HUES6 (cell line): ENCODE data around the gene RNF212B.
"Not testable (repeated sequence)": the region's sequence is repeated elsewhere in the genome, so short reads cannot be mapped to it uniquely, and the experiment has no call there.

Experiments
- H3K27ac ChIP-seq: 2 replicates; pipeline ENCODE4 v1.7.0; 2013; ENCODE audit warnings: low read depth, mild to moderate bottlenecking, low read length, inconsistent platforms
- H3K27me3 ChIP-seq: 2 replicates; pipeline ENCODE4 v1.6.1; 2013; ENCODE audit warnings: low read length; ENCODE audit not compliant: control insufficient read depth, insufficient read depth
- H3K36me3 ChIP-seq: 2 replicates; pipeline ENCODE4 v1.6.1; 2013; ENCODE audit warnings: low read length; ENCODE audit not compliant: control insufficient read depth, insufficient read depth
- H3K4me1 ChIP-seq: 2 replicates; pipeline ENCODE4 v1.6.1; 2013; ENCODE audit warnings: low read length; ENCODE audit not compliant: control insufficient read depth, insufficient read depth
- H3K4me3 ChIP-seq: 2 replicates; pipeline ENCODE4 v1.5.1; 2013; ENCODE audit warnings: low read depth, low read length
- H3K9ac ChIP-seq: one replicate; pipeline ENCODE4 v1.6.1; 2013; ENCODE audit warnings: mild to moderate bottlenecking, low read length
- H3K9me3 ChIP-seq: 2 replicates; pipeline ENCODE4 v1.6.1; 2013; ENCODE audit warnings: low read depth, low read length; ENCODE audit not compliant: control insufficient read depth, insufficient read depth

The RNF212B gene

GRCh38 chr14:23237772-23238594 is at the start of gene RNF212B:
Gene RNF212B (plus strand): TSS chr14:23237936. CDS start chr14:23240346, 2,410 bp downstream.
- peak within 1 kb of the TSS; percentile 49 for H3K9ac ChIP-seq
- H3K36me3 ChIP-seq: no peaks in the 10 kb centered on the region
- H3K9me3 ChIP-seq: no peaks in the 10 kb centered on the region
- H3K27me3 ChIP-seq: no peaks in the 10 kb centered on the region
- H3K4me1 ChIP-seq: peaks cover 5% of the 10 kb centered on the region; the same call in 1 of the 2 replicates
- no peak within 1 kb of the TSS for H3K27ac ChIP-seq
- peak within 1 kb of the TSS; percentile 46 for H3K4me3 ChIP-seq

DNA sequence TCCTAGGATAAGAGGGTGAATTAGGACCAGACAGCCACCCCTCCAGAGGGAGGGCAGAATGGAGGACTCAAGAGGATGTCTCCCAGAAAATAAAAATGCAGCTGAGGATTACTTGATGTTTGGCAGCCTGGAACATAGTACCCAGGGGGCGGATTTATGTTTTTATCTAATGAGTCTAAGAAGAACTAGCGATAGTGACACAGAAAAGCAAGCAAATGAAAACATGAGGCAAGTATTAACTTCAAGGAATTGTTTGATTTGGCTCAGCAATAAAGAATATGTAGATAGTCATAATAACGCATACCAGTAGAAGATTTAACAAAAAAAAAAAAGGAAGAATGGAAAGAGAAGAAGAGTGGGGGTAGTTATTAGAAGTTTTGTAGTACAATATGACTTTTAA is 44.3 kb upstream of the RNF212B start:
- H3K36me3 ChIP-seq: no peaks in the 10 kb centered on the region
- peaks cover 16% of the 10 kb centered on the region for H3K4me1 ChIP-seq
- no peak overlapping the region for H3K4me3 ChIP-seq

DNA sequence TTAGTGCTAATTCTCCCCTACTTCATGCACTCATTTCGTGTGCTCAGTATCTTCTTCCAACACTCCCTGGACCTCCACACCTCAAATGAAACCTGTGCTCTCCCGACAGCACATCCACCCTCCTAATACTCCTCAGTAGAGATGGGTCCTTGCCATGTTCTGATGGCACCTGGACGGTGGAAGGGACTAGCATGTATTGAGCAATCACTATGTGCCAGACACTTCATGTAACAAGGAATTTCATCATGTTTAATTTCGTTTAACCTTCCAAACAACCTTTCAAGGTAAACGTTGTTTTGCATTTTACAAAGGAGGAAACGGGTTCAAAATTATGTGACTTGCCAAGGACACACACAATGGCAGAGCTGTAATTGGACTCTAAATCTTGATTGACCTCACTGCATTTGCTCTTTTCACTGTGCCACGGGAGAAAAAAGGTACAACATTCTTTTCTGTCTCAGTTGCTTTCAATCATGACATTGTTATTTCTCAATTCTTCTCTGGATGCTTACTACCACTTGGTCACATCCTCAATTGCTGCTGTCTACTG is 42.1 kb upstream of the RNF212B start:
- no peak overlapping the region for H3K27ac ChIP-seq
- H3K4me1 ChIP-seq: peaks cover 32% of the 10 kb centered on the region
- H3K36me3 ChIP-seq: no peaks in the 10 kb centered on the region
- no peak overlapping the region for H3K9ac ChIP-seq
- H3K9me3 ChIP-seq: no peaks in the 10 kb centered on the region
- H3K27me3 ChIP-seq: no peaks in the 10 kb centered on the region
- H3K4me3 ChIP-seq: no peak overlapping the region

More for the DNA sequence above, 44.3 kb upstream of the RNF212B start:
- H3K9ac ChIP-seq: no peak overlapping the region
- H3K27ac ChIP-seq: no peak overlapping the region
- H3K9me3 ChIP-seq: no peaks in the 10 kb centered on the region
- no peaks in the 10 kb centered on the region for H3K27me3 ChIP-seq

DNA sequence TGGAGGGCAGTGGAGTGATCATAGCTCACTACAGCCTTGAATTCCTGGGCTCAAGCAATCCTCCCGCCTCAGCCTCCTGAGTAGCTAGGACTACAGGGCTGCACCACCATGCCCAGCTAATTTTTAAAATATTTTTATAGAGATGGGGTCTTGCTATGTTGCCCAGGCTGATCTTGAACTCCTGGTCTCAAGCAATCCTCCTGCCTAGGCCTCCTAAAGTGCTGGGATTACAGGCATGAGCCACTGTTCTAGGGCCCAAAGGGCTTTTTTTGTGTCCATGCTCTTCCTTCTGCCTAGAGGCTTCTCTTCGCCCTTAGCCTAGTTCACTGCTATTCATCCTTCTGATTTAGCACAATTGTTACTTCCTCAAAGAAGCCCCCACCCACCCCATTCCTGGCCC is 41.2 kb upstream of the RNF212B start:
- not testable (repeated sequence) for H3K27ac ChIP-seq, H3K9ac ChIP-seq, H3K36me3 ChIP-seq, H3K9me3 ChIP-seq, H3K27me3 ChIP-seq, H3K4me3 ChIP-seq
- peaks cover 32% of the 10 kb centered on the region for H3K4me1 ChIP-seq

GRCh38 chr14:23199141-23199540 is 38.6 kb upstream of the RNF212B start:
- H3K36me3 ChIP-seq, H3K9me3 ChIP-seq, H3K4me3 ChIP-seq, H3K27me3 ChIP-seq: not testable (repeated sequence)
- peak overlapping the region; percentile 41 for H3K9ac ChIP-seq
- peaks cover 32% of the 10 kb centered on the region for H3K4me1 ChIP-seq
- peak overlapping the region; percentile 84; the same call in 1 of the 2 replicates for H3K27ac ChIP-seq

- no peaks in the 10 kb centered on the region for H3K9me3 ChIP-seq
- H3K36me3 ChIP-seq: no peaks in the 10 kb centered on the region
- H3K4me1 ChIP-seq: peaks cover 34% of the 10 kb centered on the region
- no peak overlapping the region for H3K9ac ChIP-seq
- no peak overlapping the region for H3K4me3 ChIP-seq
- no peaks in the 10 kb centered on the region for H3K27me3 ChIP-seq
- no peak overlapping the region for H3K27ac ChIP-seq
These were observed 35.7 kb upstream of the RNF212B start for GRCh38 chr14:23202001-23202400.

GRCh38 chr14:23206422-23207145 is 31.2 kb upstream of the RNF212B start:
- Histone ChIP-seq H3K4me3 (peak overlapping the region; percentile 27), H3K4me1 (peaks cover 23% of the 10 kb centered on the region), H3K27ac (peak overlapping the region; percentile 93), H3K9ac (peak overlapping the region; percentile 50), H3K27me3 (no peaks in the 10 kb centered on the region), H3K36me3 (no peaks in the 10 kb centered on the region), H3K9me3 (no peaks in the 10 kb centered on the region)

DNA sequence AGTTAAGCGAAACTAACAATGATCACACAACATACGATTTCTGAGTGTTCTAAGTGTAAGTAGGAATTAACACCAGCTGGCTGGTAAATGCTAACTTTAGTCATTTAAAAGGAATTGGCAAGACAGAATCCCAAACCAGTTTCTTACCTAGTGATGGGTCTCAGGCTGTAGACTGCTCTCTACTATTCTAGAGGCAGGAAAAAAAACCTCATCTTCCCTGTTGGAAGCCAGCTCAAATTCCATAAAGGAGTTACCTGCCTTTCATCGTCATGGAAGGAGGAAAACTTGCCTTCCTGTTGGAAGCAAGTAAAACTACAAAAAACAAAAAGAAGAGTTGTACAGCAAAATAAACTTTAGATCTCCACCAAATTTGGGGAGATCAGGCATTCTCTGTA is 30.6 kb upstream of the RNF212B start:
- Histone ChIP-seq H3K9me3 (no peaks in the 10 kb centered on the region), H3K27ac (peak overlapping the region; percentile 93), H3K36me3 (no peaks in the 10 kb centered on the region), H3K4me3 (peak overlapping the region; percentile 27), H3K4me1 (peaks cover 23% of the 10 kb centered on the region), H3K27me3 (no peaks in the 10 kb centered on the region), H3K9ac (peak overlapping the region; percentile 50)

GRCh38 chr14:23208324-23208723 is 29.4 kb upstream of the RNF212B start:
- H3K36me3 ChIP-seq: no peaks in the 10 kb centered on the region
- no peaks in the 10 kb centered on the region for H3K9me3 ChIP-seq
- H3K4me3 ChIP-seq: no peak overlapping the region
- no peaks in the 10 kb centered on the region for H3K27me3 ChIP-seq
- H3K27ac ChIP-seq: no peak overlapping the region
- H3K9ac ChIP-seq: no peak overlapping the region
- H3K4me1 ChIP-seq: peaks cover 23% of the 10 kb centered on the region

DNA sequence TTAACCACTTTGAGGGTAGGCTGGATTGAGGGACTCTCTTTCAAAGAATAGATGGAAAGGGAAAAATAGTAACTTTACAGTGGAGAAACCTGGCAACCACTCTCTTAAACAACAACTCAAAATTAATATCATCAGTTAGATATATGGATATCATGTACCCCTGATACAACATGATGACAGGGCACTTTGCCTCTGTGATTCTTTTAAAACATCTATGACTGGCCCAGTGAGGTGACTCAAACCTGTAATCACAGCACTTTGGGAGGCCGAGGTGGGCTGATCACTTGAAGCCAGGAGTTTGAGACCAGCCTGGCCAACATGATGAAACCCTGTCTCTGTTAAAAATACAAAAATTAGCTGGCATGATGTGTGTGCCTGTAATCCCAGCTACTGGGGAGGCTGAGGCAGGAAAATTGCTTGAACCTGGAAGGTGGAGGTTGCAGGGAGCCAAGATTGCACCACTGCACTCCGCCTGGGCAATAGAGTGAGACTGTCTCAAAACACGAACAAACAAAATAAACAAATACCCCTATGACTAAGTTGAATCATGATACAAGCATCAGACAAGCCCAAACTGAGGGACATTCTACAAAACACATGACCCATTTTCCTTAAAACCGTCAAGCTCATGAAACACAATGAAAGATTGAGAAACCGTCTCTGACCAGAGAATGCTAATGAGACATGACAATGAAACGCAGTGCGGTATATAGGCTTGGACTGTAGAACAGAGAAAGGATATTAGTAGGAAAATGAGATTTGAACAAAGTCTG is 27.9 kb upstream of the RNF212B start:
- no peak overlapping the region for H3K9ac ChIP-seq
- no peak overlapping the region for H3K4me3 ChIP-seq
- H3K9me3 ChIP-seq: peaks cover 2% of the 10 kb centered on the region
- H3K36me3 ChIP-seq: no peaks in the 10 kb centered on the region
- no peaks in the 10 kb centered on the region for H3K27me3 ChIP-seq
- H3K27ac ChIP-seq: no peak overlapping the region
- H3K4me1 ChIP-seq: peaks cover 23% of the 10 kb centered on the region
